ENCODE measurements around the gene HOPX. TPM values are rescaled to one million over a fixed set of nuclear protein-coding genes. Genes with fewer than 3 reads are reported as not detected.
"Not testable (repeated sequence)": the region's sequence is repeated elsewhere in the genome, so short reads cannot be mapped to it uniquely, and the experiment has no call there.

Gene HOPX
- total and polyA plus RNA-seq, 5 experiments from 2014 or later: 5.0 to 183 (median 6.9) TPM

DNA sequence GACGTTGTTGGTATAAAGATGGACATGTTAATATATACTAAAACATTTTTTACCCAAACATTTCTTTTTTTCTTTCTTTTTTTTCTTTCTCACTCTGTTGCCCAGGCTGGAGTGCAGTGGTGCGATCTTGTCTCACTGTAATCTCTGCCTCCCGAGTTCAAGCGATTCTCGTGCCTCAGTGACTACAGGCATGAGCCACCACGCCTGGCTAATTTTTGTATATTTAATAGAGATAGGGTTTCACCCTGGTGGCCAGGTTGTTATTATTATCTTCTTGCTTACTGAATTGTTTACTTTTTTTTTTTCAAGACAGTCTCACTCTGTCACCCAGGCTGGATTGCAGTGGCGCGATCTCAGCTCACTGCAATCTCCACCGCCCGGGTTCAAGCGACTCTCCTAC, 68.8 kb downstream of the HOPX start:
- Mint-ChIP-seq H3K4me1 (no peaks in the 10 kb centered on the region), H3K27ac (no peak overlapping the region), H3K4me3 (no peak overlapping the region), H3K27me3 (peaks cover 0 to 9% (median 1%) of the 10 kb centered on the region in 5 donors), H3K9me3 (peaks cover 0 to 3% (median 0%) of the 10 kb centered on the region in 9 donors), H3K36me3 (no peaks in the 10 kb centered on the region)
- DNase-seq: no peak
- POLR2A ChIA-PET: no interaction called here
- ATAC-seq: no peak

DNA sequence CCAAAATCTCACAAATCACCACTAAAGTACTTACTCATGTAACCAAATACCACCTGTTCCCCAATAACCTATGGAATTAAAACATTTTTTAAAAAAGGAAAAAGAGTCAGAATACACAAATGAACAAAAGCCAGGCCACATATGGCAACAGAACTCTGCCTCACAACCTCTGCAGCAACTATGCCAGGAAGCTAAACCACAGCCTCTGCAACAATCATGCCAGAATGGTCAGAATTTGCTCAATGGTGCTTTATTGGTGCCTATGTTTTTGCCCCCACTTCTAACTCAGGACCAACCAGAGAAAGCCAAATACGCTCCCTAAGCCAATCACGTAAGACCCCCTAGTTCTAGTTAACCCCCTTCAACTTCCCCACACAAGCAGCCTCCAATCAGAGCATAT, 69.6 kb downstream of the HOPX start:
- Mint-ChIP-seq H3K4me1 (no peaks in the 10 kb centered on the region), H3K36me3 (no peaks in the 10 kb centered on the region), H3K4me3 (no peak overlapping the region), H3K9me3 (peaks cover 0 to 3% (median 0%) of the 10 kb centered on the region in 9 donors), H3K27ac (no peak overlapping the region), H3K27me3 (peaks cover 0 to 9% (median 2%) of the 10 kb centered on the region in 5 donors)
- DNase-seq (no peak), ATAC-seq (no peak)
- POLR2A ChIA-PET: no interaction called here

- ATAC-seq, H3K36me3 Mint-ChIP-seq, POLR2A ChIA-PET, H3K4me3 Mint-ChIP-seq, H3K9me3 Mint-ChIP-seq, H3K27ac Mint-ChIP-seq, DNase-seq, H3K27me3 Mint-ChIP-seq, H3K4me1 Mint-ChIP-seq: not testable (repeated sequence)
Measured at GRCh38 chr4:56610170-56610569, 70.9 kb downstream of the HOPX start.

GRCh38 chr4:56607926-56608325, 73.2 kb downstream of the HOPX start:
- H3K36me3 Mint-ChIP-seq: no peaks in the 10 kb centered on the region
- DNase-seq (no peak), ATAC-seq (no peak)
- POLR2A ChIA-PET: no interaction called here
- H3K4me3 Mint-ChIP-seq: no peak overlapping the region
- H3K27me3 Mint-ChIP-seq: peaks cover 0 to 4% (median 1%) of the 10 kb centered on the region in 5 donors
- no peak overlapping the region for H3K27ac Mint-ChIP-seq
- H3K9me3 Mint-ChIP-seq: peaks cover 0 to 3% (median 0%) of the 10 kb centered on the region in 9 donors
- H3K4me1 Mint-ChIP-seq: no peaks in the 10 kb centered on the region

DNA sequence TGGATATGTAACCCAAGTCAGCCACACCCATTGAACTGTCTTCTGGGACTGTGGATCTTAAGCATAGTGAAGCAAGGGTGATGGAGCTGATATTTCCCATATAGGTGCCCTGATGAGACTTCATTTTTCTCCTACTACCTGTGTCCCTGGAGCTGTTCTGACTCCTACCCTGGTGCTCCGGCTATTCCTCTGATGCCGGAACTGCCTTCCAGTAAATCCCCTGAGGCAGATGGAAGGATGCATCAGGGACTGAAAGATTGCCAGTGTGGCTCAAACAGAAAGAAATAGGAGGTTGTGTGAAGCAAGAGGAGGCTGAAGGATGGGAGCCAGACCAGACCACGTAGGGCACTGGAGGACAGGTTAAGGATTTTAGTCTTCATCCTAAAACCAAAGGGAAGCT, 74.7 kb downstream of the HOPX start:
- no peak overlapping the region for H3K4me3 Mint-ChIP-seq
- H3K9me3 Mint-ChIP-seq: peaks cover 0 to 3% (median 0%) of the 10 kb centered on the region in 9 donors
- no peaks in the 10 kb centered on the region for H3K4me1 Mint-ChIP-seq
- ATAC-seq: no peak
- POLR2A ChIA-PET: no interaction called here
- no peak for DNase-seq
- no peak overlapping the region for H3K27ac Mint-ChIP-seq
- H3K36me3 Mint-ChIP-seq: no peaks in the 10 kb centered on the region
- peaks cover 0 to 4% (median 0%) of the 10 kb centered on the region in 5 donors for H3K27me3 Mint-ChIP-seq

GRCh38 chr4:56605464-56605863, 75.6 kb downstream of the HOPX start:
- H3K36me3 Mint-ChIP-seq, H3K9me3 Mint-ChIP-seq, H3K27me3 Mint-ChIP-seq, H3K27ac Mint-ChIP-seq, ATAC-seq, DNase-seq, POLR2A ChIA-PET, H3K4me1 Mint-ChIP-seq, H3K4me3 Mint-ChIP-seq: not testable (repeated sequence)

DNA sequence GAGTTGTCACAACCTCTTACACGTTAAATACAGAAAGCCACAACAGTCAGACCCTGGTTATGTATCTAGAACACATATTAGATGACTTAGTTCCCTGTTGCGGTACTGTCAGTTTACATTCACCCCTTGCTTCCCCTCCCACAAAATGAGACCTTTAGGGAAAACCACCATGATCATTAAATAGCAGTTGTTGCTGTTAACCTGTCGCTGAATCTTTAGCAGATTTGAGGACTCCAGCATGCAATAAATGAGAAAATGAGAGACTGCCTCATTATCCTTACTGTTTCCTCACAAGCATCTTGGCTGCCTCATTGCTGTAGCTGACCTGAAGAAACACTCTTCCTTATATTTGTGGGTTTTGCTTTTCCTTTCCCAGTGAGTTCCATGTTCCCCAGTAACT, 77.8 kb downstream of the HOPX start:
- ATAC-seq (no peak), DNase-seq (no peak)
- Mint-ChIP-seq H3K9me3 (peaks cover 0 to 6% (median 3%) of the 10 kb centered on the region in 9 donors), H3K27ac (no peak overlapping the region), H3K36me3 (peaks cover 0 to 4% (median 0%) of the 10 kb centered on the region in 3 donors), H3K4me3 (no peak overlapping the region), H3K27me3 (peaks cover 0 to 4% (median 0%) of the 10 kb centered on the region in 5 donors), H3K4me1 (no peaks in the 10 kb centered on the region)
- POLR2A ChIA-PET: no interaction called here

Other genes starting within 250 kb of the HOPX start
- 10 to 100 TPM; 15.1 to 18.5 TPM for gene PPAT, start 245.7 kb downstream of the HOPX start, total RNA-seq
- gene PPAT, start 245.7 kb downstream of the HOPX start, polyA plus RNA-seq: 10 to 100 TPM; 10.9 to 15.2 (median 11.7) TPM
- 10 to 100 TPM; 34.3 to 36.8 TPM for gene PAICS, start 245.0 kb downstream of the HOPX start, total RNA-seq
- gene PAICS, start 245.0 kb downstream of the HOPX start, polyA plus RNA-seq: 10 to 100 TPM; 28.7 to 44.4 (median 37.4) TPM
- gene SRP72, start 213.7 kb downstream of the HOPX start, total RNA-seq: 100 to 1,000 TPM; 124 to 126 TPM
- 100 to 1,000 TPM; 152 to 174 (median 170) TPM for gene SRP72, start 213.7 kb downstream of the HOPX start, polyA plus RNA-seq
- under 1 TPM; 0.55 to 0.86 TPM for gene ARL9, start 175.5 kb downstream of the HOPX start, total RNA-seq
- not detected for gene ARL9, start 175.5 kb downstream of the HOPX start, polyA plus RNA-seq
- 10 to 100 TPM; 26.8 to 34.9 TPM for gene SPINK2, start 140.4 kb upstream of the HOPX start, total RNA-seq
- gene SPINK2, start 140.4 kb upstream of the HOPX start, polyA plus RNA-seq: 100 to 1,000 TPM in 2 of 3 donors, 10 to 100 TPM in 1; 67.3 to 155 (median 119) TPM
- gene REST, start 226.6 kb upstream of the HOPX start, total RNA-seq: 10 to 100 TPM; 77.6 to 80.4 TPM
- gene REST, start 226.6 kb upstream of the HOPX start, polyA plus RNA-seq: 100 to 1,000 TPM; 139 to 155 (median 149) TPM

Data from naive thymus-derived CD8-positive, alpha-beta T cell (primary cell).